ENCODE results near the gene CST8.

The CST8 gene

DNA sequence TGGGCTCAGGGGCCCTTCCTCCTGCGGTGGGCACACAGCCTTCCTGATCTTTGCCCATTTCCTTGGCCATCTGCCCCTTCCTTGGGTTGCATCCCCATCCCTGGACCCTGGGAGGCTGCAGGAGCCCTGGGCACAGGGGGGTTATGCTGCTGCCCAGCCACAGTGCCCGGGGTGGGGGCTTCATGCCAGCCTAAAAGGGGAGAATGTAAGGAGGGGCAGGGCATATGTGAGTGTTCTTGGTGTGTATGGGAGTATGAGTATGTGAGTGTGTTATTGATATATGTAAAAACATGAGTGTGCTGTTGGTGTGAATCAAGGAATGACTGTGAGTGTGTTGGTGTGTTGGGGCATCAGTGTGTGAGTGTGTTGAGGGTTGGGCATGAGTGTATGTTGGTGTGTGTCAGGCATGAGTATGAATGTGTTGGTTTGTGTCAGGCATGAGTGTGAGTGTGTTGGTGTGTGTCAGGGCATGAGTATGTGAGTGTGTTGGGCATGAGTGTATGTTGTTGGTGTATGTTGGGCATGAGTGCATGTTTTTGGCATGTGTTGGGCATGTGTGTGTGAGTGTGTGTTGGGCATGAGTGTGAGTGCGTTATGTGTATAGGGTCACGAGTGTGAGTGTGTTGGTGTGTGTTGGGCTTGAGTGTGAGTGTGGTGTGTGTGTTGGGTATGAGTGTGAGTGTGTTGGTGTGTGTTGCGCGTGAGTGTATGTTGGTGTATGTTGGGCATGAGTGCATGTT is 14.7 kb upstream of the CST8 start:
- no peak for DNase-seq (ENCODE audit: low spot score)

DNA sequence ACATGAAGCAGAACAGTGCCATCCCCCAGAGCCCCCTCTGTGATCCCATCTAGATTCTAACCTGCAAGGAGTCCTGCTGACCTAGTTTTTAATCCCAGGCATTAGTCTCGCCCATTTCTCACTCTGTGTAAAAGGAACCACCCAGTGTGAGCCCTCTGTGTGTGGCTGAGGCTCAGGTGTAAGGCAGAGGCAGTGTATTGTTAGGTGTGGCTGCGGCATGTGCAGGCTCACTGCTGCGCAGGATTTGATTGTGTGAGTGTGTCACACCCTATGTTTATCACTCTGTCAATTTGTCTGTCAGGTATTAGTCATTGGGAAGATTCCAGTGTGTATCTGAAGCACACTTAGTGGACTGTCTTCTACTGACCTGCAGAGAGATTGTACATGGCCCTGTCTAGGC is 13.7 kb upstream of the CST8 start:
- no peak for DNase-seq (ENCODE audit: low spot score)

DNA sequence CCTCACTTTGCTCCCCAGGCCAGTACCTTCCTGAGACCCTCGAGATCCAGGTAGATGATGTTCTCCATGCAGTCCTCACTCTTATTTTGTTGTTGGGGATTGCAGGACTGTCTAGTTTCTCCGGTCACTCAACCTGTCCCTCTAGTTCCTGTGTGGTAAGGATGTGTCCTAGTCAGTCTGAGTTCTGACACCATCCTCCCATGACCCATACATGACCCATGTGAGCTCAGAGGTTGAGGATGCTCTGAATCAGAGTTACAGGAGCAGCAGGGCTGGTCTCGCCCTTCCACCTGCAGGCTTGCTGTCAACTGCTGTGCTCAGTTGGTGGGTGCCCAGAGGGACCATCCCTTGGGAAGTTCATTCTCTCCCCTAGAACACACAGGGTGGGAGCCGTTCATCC is 11.9 kb upstream of the CST8 start:
- DNase-seq (ENCODE audit: low spot score) = no peak

DNA sequence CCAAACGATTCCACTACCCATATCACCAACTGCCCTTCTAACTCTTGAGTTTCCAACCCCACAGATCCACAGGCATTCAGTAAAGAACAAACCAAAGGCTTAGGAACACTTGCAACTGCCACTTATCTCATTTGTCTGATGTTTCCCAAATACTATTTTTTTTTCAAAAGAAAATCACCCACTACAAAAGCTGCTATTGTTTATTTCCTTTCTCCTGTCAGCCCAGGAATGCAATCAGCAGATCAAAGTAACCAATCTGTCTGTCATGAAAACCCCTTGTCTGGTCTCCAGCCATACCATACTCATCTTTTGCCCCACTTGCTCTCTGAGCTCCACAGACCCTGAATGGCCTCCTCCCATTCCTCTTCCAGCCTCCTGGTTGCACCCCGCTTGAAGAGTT is 8.8 kb upstream of the CST8 start:
- DNase-seq (ENCODE audit: low spot score) = no peak

DNA sequence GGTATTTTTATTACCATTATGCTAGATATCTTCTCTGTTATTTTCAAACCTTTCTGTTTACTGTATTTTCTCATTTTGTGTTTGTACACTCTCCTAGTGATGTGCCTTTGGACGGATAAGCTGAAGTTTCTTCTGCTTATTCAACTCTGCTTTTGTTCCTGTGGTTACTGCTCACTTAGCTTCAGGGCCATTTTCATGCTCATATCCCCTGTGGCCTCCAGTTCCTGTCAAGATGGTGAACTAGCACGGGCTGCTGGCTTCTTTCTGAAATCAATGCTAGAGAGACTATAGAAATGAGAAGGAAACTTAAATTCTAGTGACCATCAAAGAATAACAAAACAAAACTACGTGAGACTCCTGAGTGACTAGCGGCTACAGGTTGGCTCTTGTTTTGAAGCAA is 6.8 kb upstream of the CST8 start:
- DNase-seq (ENCODE audit: low spot score) = no peak

DNA sequence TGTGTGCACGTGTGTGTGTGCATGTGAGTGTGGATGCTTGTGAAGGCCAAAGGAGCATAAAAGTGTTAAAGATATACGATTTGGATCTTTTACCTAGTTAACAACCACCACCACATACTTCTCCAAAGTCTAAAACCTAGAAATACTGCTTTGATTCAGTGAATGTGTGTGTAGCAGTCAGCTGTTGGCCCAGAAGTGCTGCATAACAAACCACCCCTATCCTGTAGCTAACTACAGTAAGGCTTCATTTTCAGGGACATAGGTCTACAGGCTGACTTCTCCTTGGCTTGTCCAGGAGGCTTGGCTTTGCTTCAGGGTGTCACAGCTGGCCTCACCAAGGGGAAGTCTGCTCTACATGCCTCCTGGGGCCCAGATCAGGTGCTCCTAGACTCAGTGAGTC is 2.4 kb upstream of the CST8 start:
- DNase-seq (ENCODE audit: low spot score) = no peak

DNA sequence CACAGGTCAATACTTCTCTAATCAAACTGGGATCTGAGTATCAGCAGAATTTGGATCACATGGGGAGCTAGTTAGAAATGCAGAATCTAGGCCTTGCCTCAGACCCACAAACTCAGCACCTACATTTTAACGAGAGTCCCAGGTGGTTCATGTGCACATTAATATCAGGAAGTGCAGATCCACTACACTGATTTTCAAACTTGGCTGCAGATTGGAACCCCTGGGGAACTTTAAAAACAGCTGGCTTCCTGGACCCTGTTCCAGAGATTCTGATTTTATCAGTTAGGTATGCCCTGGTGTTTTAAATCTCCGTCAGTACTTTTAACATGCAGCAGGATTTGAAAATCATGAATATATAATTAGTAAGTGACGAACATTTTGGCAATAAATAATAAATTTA is 1.9 kb upstream of the CST8 start:
- DNase-seq (ENCODE audit: low spot score) = no peak

DNA sequence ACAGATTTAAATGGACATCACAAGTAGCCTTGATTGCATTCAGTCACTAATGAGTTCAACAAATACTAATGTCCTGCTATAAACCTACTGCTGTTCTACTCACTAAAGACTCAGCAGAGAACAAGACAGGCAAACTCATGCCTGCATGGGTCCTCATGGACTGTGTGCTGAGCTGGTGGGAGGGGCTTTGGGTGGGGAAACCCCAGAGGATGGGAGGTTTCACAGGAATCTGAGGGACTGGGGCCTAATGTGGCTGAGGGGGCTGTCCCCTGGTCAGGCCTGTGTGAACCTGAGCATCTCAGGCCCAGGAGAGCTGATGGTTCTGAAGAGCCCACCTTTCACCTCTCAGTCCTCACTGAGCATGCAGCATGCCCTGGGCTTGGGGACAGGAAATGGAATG is 1.4 kb downstream of the CST8 start:
- no peak for DNase-seq (ENCODE audit: low spot score)

DNA sequence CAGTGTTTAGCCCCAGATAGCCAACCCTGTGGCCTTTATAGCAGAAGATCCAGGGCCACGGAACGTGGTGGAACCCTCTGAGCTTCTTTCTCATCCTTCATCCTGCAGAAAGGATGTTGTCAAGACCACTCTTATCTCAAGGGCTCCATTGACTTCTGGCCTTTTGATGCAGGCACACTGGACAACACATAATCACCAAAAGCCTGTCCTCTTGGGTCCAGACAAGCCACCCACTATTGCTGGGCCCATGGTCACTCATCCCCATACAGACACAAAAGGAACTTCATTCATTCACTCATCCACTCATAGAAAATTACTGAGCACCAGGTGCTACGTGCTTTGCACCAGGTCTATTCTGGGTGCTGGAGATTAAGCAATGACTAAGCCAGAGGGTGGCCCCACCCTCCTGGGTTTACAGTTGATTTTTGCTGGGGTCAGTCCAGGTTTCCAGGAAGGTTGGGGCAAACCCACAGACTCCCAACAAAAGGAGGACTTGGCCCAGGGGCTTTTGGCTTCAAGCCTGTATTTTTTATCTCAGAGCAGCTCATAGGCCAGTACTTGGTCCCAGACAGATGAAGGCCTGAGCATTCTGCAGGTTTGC is 2.4 kb downstream of the CST8 start:
- no peak for DNase-seq (ENCODE audit: low spot score)

DNA sequence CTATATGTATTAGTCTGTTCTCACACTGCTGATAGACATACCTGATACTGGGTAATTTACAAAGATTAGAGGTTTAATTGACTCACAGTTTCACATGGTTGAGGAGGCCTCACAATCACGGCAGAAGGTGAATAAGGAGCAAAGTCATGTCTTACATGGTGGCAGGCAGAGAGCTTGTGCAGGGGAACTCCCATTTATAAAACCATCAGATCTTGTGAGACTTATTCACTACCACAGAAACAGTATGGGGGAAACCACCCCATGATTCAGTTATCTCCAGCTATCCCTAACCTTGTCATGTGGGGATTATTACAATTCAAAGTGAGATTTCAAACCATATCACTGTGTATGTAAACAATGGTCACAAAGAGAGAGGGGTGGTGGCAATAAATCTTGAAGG is 6.6 kb downstream of the CST8 start:
- DNase-seq (ENCODE audit: low spot score) = no peak

DNA sequence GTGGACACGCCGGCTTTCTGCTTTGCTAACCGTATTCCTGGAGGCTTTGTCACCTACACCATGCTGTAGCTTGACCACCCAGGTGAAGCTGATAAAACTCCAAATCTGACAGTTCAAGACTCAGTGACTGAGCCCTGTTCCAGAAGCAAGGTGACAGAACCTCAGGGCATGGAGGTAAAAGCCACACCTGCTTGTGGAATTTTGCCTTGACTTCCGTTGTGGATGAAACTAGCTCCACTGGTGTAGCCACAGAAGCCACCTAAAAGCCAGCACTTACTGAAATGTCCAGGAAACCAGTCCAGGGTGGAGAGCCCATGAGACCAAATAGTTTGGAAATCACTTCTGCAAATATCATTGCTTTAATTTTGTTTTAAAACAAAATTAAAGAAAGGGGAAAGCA is 11.0 kb downstream of the CST8 start:
- DNase-seq (ENCODE audit: low spot score) = no peak

DNA sequence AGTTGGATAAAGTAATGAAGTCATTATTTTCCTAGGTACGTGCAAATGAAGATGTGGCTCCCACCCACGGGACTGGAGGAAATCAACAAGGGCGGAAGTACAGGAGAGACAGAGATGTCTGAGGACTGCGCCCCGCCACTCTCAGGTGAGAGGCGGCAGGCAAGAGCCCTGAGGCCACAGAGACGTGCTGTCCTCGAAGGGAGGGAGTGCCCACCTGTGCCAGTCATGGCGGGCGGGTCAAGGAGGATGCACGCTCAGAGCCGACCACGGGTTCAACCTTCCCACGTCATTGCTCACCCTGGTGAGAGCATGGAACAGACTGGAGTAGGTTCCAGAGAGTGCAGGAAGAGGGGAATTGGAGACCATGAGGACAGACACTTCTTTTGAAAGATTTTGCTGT is 12.7 kb downstream of the CST8 start:
- no peak for DNase-seq (ENCODE audit: low spot score)

DNA sequence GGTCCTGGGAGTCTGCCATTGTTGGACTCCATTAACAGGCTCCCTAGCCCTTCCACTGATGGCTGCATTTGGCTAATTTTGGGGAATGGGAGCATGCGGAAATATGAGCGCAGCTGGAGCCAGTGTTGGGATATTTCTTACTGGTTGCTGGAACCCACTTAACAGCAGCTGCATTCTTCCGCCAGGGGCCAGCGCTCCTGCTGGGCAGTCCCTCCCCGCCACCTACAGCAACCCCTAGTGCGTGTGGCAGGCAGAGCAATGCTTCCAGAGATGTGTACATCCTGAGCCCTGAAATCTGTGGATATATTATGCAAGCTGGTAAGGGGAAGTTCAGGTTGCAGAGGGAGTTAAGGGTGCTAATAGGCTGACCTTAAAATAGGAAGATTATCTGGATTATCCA is 16.4 kb downstream of the CST8 start:
- DNase-seq (ENCODE audit: low spot score) = no peak

DNA sequence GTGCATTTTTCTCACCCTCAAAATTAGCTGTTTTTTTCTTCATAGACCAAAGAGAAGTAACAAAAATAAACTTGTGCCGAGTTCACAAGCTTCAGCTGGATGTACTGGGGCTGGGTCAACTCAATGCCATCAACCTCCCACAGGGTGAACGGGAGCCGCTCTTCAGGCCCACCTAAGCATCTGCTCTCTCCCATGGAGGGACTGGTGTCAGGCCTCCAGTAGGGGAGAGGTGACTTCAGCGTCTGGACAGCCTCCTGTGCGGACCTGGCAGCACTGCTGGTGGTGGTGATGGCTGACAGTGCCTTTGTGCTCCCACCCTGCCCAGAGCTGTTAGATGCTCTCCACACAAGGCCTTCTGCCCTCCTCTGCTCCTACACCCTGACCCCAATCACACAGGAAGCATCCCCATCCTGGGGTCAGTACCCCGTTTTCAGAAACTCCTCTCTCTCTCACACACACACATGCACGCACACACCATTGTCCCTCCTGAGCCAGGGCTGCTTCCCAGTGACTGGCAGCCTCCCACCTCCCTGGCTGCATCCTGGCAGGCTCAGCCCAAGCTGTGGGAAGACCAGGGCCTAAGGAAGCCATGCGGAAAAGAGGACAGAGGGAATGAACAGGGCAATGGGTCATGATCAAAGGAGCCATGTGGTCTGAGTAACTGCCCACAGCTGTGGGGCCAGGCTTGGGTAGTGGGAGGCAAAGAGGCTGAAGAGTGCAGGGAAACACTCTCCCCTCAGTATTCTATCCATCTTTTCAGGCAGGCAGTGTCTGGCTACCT is 17.7 kb downstream of the CST8 start:
- no peak for DNase-seq (ENCODE audit: low spot score)

DNA sequence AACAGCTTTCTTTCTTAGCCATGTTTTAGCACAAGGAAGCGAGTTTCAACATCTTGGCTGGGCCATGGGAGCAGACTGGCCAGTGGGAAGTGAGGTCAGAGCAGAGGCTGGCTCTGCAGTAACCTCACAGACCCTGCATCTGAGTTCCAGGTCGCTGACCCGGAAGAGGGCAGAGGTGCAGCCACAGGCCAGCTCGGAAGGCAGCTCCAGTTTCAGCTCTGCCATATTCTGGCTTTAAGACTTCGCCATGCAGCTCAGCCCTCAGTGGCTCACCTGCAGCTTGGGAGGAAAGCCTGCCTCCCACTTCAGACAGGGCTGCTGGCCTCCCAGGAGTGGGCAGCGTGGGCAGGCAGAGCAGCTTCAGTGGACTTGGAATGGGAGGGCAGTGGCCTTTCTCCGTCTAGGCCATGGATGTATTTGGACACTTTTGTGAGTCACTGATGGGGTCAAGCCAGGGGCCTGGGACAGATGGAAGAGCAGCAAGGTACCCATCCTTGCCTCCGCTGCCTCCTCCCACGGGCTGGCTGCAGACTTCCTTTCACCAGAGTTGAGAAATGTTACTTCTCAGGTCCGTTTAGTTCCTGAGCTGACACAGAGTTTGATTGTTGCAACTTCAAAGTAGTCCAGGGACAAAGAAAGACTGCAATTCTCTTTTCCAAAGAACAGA is 18.5 kb downstream of the CST8 start:
- DNase-seq (ENCODE audit: low spot score) = no peak

DNA sequence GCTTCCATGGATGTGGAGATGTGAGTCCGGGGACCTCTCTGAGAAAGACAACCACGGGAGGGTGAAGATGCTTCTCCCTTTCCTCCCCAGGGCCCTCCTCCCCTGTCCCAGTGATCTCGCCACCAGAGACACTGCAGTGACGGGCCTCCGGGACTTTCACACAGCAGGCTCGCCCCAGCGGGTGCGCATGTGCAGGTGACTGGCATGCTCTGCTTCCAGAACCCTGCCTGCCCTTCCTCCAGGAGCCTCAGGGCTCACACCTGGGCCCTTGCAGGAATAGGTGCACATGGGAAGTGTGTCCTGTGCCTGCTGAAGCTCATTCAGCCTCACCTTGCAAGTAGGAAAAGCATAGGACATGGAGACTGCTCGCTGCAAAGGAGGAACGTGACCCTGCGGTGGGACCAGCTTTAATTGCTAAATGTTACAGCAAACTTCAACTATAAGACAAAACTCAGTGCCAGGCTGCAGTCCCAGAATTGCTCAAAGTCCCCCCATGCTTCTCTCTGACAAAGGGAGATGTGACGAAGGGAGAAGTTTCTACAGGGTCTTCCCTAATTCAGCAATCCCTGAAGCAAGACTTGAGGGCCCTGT is 19.2 kb downstream of the CST8 start:
- DNase-seq (ENCODE audit: low spot score) = no peak

DNA sequence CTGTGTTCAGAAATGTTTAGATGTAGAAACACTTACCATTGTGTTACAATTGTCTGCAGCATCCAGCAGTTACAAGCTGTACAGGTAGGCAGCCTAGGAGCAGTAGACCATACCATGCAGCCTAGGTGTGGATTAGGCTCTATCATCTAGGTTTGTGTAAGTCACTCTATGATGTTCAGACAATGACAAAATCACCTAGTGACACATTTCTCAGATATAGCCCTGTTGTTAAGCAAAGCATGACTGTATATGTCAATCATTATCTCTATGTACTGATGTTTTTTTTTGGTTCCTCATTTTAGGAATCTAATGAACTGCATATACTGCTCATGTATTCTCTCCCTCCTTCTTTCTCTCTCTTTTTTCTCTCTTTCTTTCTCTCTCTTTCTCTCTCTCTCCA is 22.2 kb downstream of the CST8 start:
- DNase-seq (ENCODE audit: low spot score) = no peak

DNA sequence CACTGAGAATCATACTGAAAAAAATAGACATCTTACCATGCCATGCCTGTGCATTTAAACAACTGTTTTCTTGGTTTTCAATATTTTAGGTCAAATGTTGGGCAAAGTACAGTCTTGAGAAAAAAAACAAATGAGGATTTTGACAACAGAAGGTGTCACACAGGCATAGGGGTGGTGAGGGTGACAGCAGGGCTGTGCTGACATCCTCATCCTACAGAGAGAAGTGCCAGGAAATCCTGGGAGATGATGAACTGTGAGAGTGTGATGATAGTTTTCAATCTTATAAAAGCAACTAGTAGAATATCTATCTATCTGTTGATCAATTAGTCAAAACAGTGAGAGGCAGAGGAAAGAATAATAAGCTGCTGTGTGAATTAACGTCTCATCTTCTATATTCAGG is 23.9 kb downstream of the CST8 start:
- DNase-seq (ENCODE audit: low spot score) = no peak

DNA sequence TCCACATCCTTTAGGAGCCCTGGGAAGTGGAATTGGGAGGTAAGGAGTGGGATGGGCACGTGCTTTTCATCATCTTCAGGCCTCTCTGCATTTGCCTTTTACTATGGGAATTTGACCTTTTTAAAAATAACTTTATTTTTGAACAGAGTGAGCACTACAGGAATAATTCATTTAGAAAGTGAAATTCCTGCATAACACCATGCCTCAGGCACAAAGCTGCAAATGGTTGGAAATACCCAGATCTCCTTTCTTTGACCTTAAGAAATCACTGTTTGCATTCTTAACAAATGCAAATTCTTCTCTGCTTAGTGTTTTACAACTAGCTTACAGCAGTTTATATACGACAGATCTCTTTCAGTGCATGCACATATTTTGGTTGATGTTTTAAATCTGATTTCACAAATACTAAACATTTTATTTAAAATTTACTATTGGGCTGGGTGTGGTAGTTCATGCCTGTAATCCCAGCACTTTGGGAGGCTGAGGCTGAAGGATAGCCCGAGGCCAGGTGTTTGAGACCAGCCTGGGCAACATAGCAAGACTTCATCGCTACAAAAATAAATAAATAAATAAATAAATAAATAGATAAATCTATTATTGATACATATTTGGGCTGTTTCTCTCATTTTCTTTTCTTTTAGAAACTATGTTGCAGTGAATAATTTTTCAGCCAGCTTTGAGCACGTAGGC is 24.5 kb downstream of the CST8 start:
- DNase-seq (ENCODE audit: low spot score) = no peak

DNA sequence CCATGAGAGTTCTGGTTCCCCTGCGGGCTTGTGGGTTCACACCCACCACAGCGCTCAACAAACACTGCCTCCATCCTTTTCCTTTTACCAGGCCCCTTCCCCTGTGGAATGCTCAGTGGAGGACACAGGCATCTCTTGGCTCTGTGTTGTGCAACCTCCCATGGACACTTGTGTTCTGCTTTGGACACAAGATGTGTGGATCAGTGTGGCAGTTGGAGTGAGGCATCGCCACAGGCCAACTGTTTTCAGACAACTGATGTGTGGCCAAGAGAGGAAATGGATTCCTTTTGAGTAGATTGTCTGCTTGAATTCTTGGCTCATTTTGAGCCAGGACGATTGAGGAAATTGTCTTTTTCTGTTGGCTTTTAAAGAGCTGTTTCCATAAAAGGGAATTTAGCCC is 26.8 kb downstream of the CST8 start:
- DNase-seq (ENCODE audit: low spot score) = no peak

DNA sequence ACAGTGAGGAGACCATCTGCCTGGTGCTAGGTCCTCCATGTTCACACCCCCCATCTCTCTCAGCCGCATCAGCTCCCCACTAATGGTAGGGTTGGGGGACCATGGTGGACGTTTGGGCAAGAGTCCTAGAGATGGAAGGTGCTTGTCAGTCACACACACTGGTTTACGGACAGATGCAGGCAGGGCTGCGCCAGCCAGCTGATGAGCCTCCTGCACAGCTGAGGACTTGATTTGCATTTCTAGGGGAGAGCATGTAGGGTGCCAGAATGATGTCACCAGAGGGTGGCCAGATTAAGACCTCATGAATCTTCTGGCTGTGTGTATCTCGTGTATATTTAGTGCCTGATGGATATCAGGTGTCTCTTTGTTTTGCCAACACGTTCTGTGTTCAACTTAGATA is 28.6 kb downstream of the CST8 start:
- DNase-seq (ENCODE audit: low spot score) = no peak

DNA sequence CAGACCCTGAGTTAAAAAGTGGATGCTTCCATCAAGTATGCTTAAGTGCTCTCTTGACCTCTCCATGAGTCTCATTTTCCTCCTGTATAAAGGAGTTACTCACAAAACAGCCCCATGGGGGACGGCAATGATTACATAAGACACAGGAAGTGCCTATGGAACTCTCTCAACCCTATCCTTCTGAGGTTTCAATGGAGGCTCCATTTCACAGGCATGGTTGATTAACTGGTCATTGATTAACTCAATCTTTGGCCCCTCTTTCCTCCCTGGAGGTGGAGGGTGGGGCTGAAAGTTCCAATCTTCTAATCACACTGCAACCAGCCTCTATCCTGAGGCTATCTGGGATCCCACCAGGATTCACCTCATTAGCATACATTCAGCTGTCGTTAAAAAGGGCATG is 29.3 kb downstream of the CST8 start:
- DNase-seq (ENCODE audit: low spot score) = no peak
